GM12864 (cell line): ENCODE measurements around the gene STAG1.
"Not testable (repeated sequence)": the region's sequence is repeated elsewhere in the genome, so short reads cannot be mapped to it uniquely, and the experiment has no call there.

Source experiments
- DNase-seq: peaks from one replicate; pipeline ENCODE4 v3.0.0-alpha.2; 2011; ENCODE audit warnings: low read depth
- H3K4me3 ChIP-seq: 2 replicates; pipeline ENCODE4 v1.5.1; 2011; ENCODE audit warnings: mild to moderate bottlenecking, low read depth, low read length, control low read depth
- TF ChIP-seq, protein P1 (sequence below): IDR thresholded peaks from 2 replicates; pipeline ENCODE4 v1.5.1; 2011; ENCODE audit warnings: low read depth, mild to moderate bottlenecking, moderate library complexity, low read length, control low read depth, inconsistent platforms; ENCODE audit errors: missing control alignments

STAG1 gene

GRCh38 chr3:136676009-136676408 is 76.2 kb downstream of the STAG1 start:
- TF ChIP-seq, protein P1, sequence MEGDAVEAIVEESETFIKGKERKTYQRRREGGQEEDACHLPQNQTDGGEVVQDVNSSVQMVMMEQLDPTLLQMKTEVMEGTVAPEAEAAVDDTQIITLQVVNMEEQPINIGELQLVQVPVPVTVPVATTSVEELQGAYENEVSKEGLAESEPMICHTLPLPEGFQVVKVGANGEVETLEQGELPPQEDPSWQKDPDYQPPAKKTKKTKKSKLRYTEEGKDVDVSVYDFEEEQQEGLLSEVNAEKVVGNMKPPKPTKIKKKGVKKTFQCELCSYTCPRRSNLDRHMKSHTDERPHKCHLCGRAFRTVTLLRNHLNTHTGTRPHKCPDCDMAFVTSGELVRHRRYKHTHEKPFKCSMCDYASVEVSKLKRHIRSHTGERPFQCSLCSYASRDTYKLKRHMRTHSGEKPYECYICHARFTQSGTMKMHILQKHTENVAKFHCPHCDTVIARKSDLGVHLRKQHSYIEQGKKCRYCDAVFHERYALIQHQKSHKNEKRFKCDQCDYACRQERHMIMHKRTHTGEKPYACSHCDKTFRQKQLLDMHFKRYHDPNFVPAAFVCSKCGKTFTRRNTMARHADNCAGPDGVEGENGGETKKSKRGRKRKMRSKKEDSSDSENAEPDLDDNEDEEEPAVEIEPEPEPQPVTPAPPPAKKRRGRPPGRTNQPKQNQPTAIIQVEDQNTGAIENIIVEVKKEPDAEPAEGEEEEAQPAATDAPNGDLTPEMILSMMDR: no peak
- H3K4me3 ChIP-seq: no peak overlapping the region
- no peak for DNase-seq

DNA sequence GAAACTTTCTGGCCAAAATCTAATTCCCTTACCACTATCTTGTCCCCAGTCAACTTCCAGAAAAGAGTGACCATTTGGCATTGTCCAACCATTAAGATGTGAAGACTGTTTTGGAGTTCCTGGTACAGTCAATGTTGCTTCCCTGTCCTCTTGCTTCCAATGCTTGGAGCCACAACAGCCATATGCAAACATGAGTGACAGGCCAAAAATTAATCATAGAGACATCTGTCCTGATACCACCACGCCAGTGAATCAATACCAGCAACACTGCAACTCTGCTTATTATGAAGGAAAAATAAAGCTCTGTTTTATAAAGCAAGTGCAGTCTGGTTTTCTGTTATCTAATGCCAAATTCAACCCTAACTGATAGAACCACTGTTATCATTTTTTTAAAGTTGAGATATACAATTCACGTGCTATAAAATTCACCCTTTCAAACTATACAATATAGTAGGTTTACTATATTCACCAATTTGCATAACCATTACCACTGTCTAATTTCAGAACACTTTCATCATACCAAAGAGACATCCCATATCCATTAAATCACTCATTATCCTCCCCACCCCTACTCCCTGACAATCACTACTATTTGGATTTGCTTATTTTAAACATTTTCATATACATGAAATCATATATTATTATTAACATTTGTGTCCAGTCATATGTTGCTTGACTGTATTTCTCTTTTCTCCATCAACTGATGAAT is 76.9 kb downstream of the STAG1 start:
- TF ChIP-seq, protein P1: no peak
- DNase-seq: no peak
- no peak overlapping the region for H3K4me3 ChIP-seq

DNA sequence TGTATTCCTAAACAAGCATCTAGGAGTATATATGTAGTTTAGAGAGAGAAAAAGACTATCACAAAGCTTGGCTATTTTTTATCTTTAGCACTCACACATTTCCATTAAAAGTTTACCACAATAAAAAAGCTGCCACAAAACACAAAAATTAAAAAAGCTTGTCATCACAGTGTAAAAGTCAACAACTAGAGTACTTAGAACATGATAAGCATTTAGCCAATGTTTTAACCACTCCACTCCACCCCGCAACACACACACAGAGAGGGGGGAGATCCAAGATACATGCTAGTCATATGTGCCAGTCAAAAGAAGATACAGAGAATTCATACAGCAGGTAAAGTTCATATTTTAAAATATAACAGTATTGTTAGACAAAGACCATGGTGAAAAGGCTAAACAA is 79.7 kb downstream of the STAG1 start:
- TF ChIP-seq, protein P1: no peak
- DNase-seq: no peak
- no peak overlapping the region for H3K4me3 ChIP-seq

- TF ChIP-seq, protein P1: no peak
- no peak for DNase-seq
- no peak overlapping the region for H3K4me3 ChIP-seq
Measured at GRCh38 chr3:136671921-136672320, 80.3 kb downstream of the STAG1 start.

GRCh38 chr3:136670166-136670565 is 82.0 kb downstream of the STAG1 start:
- TF ChIP-seq, protein P1: no peak
- no peak overlapping the region for H3K4me3 ChIP-seq
- DNase-seq: no peak

DNA sequence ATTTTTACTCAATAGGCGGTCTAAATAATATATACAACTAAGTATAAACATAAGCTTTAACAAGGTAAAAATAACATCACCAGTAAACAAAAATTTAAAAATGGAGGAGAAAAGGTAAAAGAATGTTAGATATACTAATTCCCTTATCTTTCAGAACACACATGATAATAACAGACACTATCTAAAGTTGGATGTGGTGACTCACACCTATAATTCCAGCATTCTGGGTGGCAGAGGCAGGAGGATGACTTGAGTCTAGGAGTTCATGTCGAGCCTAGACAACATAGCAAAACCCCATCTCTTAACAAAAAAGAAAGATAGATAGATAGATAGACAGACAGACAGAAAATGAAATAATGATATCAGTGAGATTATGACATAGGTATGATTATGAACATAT is 85.1 kb downstream of the STAG1 start:
- TF ChIP-seq, protein P1: no peak
- DNase-seq: no peak
- no peak overlapping the region for H3K4me3 ChIP-seq

DNA sequence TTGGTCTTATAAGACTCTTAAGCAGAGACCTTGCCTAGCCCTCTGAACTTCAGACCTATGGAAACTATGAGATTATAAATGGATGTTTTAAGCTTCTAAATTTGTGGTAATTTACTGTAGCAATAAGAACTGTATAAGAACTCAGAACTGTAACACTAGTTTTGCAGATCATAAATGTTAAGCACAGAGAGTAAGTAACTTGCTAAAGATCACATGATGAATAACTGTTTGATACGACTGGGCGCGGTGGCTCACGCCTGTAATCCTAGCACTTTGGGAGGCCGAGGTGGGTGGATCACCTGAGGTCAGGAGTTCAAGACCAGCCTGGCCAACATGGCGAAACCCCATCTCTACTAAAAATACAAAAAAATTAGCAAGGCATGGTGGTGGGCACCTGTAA is 85.9 kb downstream of the STAG1 start:
- DNase-seq, H3K4me3 ChIP-seq: not testable (repeated sequence)
